ENCODE measurements around the gene SLC1A1. TPM values are rescaled to one million over a fixed set of nuclear protein-coding genes. Genes with fewer than 3 reads are reported as not detected.

SLC1A1 gene
- total RNA-seq, 1 experiment from 2014 or later, result 3.2 TPM

DNA sequence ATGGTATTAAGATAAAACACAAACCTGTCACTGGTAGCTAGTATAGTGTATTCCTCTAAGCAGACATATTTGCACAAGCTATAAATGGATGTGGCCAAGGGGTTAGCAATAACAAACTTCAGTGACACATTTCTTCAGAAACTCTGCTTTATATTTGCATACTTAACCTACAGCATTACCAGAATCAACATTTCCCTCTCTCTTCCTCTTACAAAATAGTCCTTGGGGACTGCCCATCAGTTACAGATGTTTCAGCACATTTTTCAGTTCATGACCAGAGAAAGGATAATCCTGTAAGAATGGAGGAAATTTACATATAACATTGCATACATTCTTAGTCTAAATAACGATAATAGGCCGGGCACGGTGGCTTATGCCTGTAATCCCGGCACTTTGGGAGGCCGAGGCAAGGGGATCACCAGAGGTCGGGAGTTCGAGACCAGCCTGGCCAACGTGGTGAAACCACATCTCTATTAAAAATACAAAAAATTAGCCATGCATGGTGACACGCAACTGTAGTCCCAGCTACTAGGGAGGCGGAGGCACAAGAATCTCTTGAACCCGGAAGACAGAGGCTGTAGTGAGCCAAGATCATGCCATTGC lies 25.3 kb upstream of the SLC1A1 start:
- no peaks in the 10 kb centered on the region for H3K9me2 ChIP-seq (replicated peaks; ENCODE audit: low read length)
- no peak overlapping the region for H3K9ac ChIP-seq (ENCODE audit: low read length)
- H3K27ac ChIP-seq (ENCODE audit: low read length), result no peak overlapping the region
- ChIA-PET POLR2A (ENCODE audit: unreplicated experiment) (no interaction called here), CTCF (no interaction called here)
- no peaks in the 10 kb centered on the region for H3K36me3 ChIP-seq (ENCODE audit: low read depth, low read length)
- H4K20me1 ChIP-seq (ENCODE audit: low read length), result no peaks in the 10 kb centered on the region
- TF ChIP-seq EZH2phosphoT487 (IDR thresholded peaks at IDR 0.05; ENCODE audit: borderline replicate concordance, low read length) (no peak), EZH2 (IDR thresholded peaks at IDR 0.05; ENCODE audit: low read length, unreplicated experiment) (no peak)
- TF ChIP-seq, protein P1, sequence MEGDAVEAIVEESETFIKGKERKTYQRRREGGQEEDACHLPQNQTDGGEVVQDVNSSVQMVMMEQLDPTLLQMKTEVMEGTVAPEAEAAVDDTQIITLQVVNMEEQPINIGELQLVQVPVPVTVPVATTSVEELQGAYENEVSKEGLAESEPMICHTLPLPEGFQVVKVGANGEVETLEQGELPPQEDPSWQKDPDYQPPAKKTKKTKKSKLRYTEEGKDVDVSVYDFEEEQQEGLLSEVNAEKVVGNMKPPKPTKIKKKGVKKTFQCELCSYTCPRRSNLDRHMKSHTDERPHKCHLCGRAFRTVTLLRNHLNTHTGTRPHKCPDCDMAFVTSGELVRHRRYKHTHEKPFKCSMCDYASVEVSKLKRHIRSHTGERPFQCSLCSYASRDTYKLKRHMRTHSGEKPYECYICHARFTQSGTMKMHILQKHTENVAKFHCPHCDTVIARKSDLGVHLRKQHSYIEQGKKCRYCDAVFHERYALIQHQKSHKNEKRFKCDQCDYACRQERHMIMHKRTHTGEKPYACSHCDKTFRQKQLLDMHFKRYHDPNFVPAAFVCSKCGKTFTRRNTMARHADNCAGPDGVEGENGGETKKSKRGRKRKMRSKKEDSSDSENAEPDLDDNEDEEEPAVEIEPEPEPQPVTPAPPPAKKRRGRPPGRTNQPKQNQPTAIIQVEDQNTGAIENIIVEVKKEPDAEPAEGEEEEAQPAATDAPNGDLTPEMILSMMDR (conservative IDR thresholded peaks at IDR 0.05; ENCODE audit: low read depth, low read length), result no peak
- no peaks in the 10 kb centered on the region for H3K4me1 ChIP-seq (ENCODE audit: insufficient read depth, low read length)
- BruUV-seq (replicated peaks), result no TSS peak
- H3K79me2 ChIP-seq (ENCODE audit: low read length), result no peaks in the 10 kb centered on the region
- no peaks in the 10 kb centered on the region for H3K27me3 ChIP-seq (ENCODE audit: low read length)
- no peaks in the 10 kb centered on the region for H3K9me3 ChIP-seq (ENCODE audit: low read length)
- ATAC-seq (no peak), DNase-seq (no peak)
- no peak overlapping the region for H3K4me3 ChIP-seq (ENCODE audit: low read length)
- H3K4me2 ChIP-seq (ENCODE audit: low read length), result no peak overlapping the region
- intact Hi-C loops (cut with micrococcal nuclease), result no loop called here
- H3F3A ChIP-seq (ENCODE audit: low read length, unreplicated experiment), result no peaks in the 10 kb centered on the region
- no peak overlapping the region for H2AFZ ChIP-seq (ENCODE audit: low read length)

DNA sequence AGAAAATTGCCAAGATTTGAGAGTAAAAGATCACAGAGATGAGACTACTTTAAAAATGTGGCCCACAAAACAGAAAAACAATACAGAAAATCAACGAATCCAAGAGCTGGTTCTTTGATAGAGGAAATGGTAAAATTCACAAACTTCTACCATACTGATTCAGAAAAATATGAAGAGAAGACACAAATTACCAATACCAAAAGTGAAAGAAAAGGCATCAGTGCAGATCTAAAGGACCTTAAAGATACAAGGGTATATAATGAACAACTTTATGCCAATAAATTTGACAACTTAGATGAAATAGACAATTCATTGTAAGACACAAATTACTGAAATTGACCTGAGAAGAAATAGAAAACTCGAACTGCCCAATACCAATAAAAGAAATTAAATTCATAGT lies 24.4 kb upstream of the SLC1A1 start:
- Histone ChIP-seq H3K27me3 (ENCODE audit: low read length) (no peaks in the 10 kb centered on the region), H3K9me2 (replicated peaks; ENCODE audit: low read length) (no peaks in the 10 kb centered on the region), H3K27ac (ENCODE audit: low read length) (no peak overlapping the region), H3K9me3 (ENCODE audit: low read length) (no peaks in the 10 kb centered on the region), H3K4me1 (ENCODE audit: insufficient read depth, low read length) (no peaks in the 10 kb centered on the region), H3F3A (ENCODE audit: low read length, unreplicated experiment) (no peaks in the 10 kb centered on the region), H2AFZ (ENCODE audit: low read length) (no peak overlapping the region), H3K9ac (ENCODE audit: low read length) (no peak overlapping the region), H3K4me3 (ENCODE audit: low read length) (no peak overlapping the region), H4K20me1 (ENCODE audit: low read length) (no peaks in the 10 kb centered on the region), H3K79me2 (ENCODE audit: low read length) (no peaks in the 10 kb centered on the region), H3K36me3 (ENCODE audit: low read depth, low read length) (no peaks in the 10 kb centered on the region), H3K4me2 (ENCODE audit: low read length) (no peak overlapping the region)
- POLR2A ChIA-PET (ENCODE audit: unreplicated experiment), result no interaction called here
- ATAC-seq (no peak), DNase-seq (no peak)
- CTCF ChIA-PET, result no interaction called here
- no peak for TF ChIP-seq EZH2 (IDR thresholded peaks at IDR 0.05; ENCODE audit: low read length, unreplicated experiment)
- TF ChIP-seq, protein P1 (conservative IDR thresholded peaks at IDR 0.05; ENCODE audit: low read depth, low read length), result no peak
- TF ChIP-seq EZH2phosphoT487 (IDR thresholded peaks at IDR 0.05; ENCODE audit: borderline replicate concordance, low read length), result no peak
- intact Hi-C loops (cut with micrococcal nuclease), result no loop called here
- BruUV-seq (replicated peaks), result no TSS peak

DNA sequence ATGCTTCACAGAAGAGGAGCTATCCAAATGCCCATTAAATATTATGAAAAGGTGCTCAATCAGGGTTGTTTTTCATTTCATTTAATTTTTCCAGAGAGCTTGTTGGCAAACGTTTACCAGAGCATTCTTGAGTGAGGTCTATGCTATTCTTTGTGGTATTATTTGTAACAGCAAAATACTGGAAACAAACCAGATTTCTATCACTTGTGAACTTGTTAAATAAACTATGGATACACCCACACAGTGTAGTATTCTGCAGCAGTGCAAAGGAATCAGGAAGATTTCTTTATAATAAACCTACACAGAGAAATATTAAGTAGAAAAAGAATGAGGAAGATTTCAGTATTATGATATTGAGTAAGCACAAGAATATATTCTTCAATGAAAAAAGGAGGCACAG lies 15.0 kb upstream of the SLC1A1 start:
- TF ChIP-seq, protein P1 (conservative IDR thresholded peaks at IDR 0.05; ENCODE audit: low read depth, low read length), result no peak
- TF ChIP-seq EZH2 (IDR thresholded peaks at IDR 0.05; ENCODE audit: low read length, unreplicated experiment) (no peak), EZH2phosphoT487 (IDR thresholded peaks at IDR 0.05; ENCODE audit: borderline replicate concordance, low read length) (no peak)
- no peaks in the 10 kb centered on the region for H3K79me2 ChIP-seq (ENCODE audit: low read length)
- BruUV-seq (replicated peaks), result no TSS peak
- H3K9me3 ChIP-seq (ENCODE audit: low read length), result no peaks in the 10 kb centered on the region
- no peak for DNase-seq
- no peak overlapping the region for H3K4me2 ChIP-seq (ENCODE audit: low read length)
- no peak for ATAC-seq
- no peak overlapping the region for H3K9ac ChIP-seq (ENCODE audit: low read length)
- H2AFZ ChIP-seq (ENCODE audit: low read length), result no peak overlapping the region
- ChIA-PET POLR2A (ENCODE audit: unreplicated experiment) (no interaction called here), CTCF (no interaction called here)
- no peak overlapping the region for H3K4me3 ChIP-seq (ENCODE audit: low read length)
- H3K27ac ChIP-seq (ENCODE audit: low read length), result no peak overlapping the region
- intact Hi-C loops (cut with micrococcal nuclease), result no loop called here
- H3K36me3 ChIP-seq (ENCODE audit: low read depth, low read length), result no peaks in the 10 kb centered on the region
- H3K4me1 ChIP-seq (ENCODE audit: insufficient read depth, low read length), result no peaks in the 10 kb centered on the region
- H4K20me1 ChIP-seq (ENCODE audit: low read length), result no peaks in the 10 kb centered on the region
- no peaks in the 10 kb centered on the region for H3K27me3 ChIP-seq (ENCODE audit: low read length)
- no peaks in the 10 kb centered on the region for H3K9me2 ChIP-seq (replicated peaks; ENCODE audit: low read length)
- H3F3A ChIP-seq (ENCODE audit: low read length, unreplicated experiment), result no peaks in the 10 kb centered on the region
